HEK293 (cell line): ENCODE results near the gene PCSK6.

Experiments
- CTCF ChIA-PET: fragments of 350-600 bp; formaldehyde crosslinking; extraction: SDS; loops from one replicate; lab custom pipeline; 2021; ENCODE audit warnings: antibody characterized with exemption; lab: Yijun Ruan, JAX
- POLR2A ChIA-PET: fragments of 300-600 bp; formaldehyde crosslinking; extraction: SDS; loops from one replicate; lab custom pipeline; 2020; ENCODE audit warnings: antibody characterized with exemption, inconsistent platforms; lab: Yijun Ruan, JAX
- H3K27ac ChIP-seq: fragments of 200-500 bp; sonication (Bioruptor generic); 2 replicates; pipeline ENCODE4 v1.5.1; 2014; ENCODE audit warnings: low read depth, low read length, control low read depth, inconsistent platforms; ENCODE audit errors: extremely low read depth
- H3K36me3 ChIP-seq, 2 experiments: fragments of 200-500 bp in 1 of 2; sonication (Bioruptor generic) in 1 of 2; 1 replicate in 1 of 2; 2 replicates in 1 of 2; pipeline ENCODE4 v1.5.1; 2014 to 2017; ENCODE audit warnings: inconsistent platforms in 2 of 2, low read length in 2 of 2; ENCODE audit not compliant: control insufficient read depth in 2 of 2, insufficient read depth in 1 of 2
- H3K4me1 ChIP-seq: fragments of 200-500 bp; sonication (Bioruptor generic); 2 replicates; pipeline ENCODE4 v1.5.1; 2014; ENCODE audit warnings: mild to moderate bottlenecking, low read length, inconsistent platforms; ENCODE audit not compliant: control insufficient read depth, insufficient read depth
- H3K4me3 ChIP-seq: 2 replicates; pipeline ENCODE4 v1.5.1; 2011; ENCODE audit warnings: low read depth, mild to moderate bottlenecking, control low read depth, low read length, moderate library complexity
- H3K9me3 ChIP-seq: fragments of 200-500 bp; sonication (Bioruptor generic); 2 replicates; pipeline ENCODE4 v1.5.1; 2014; ENCODE audit warnings: low read depth, low read length, inconsistent platforms; ENCODE audit not compliant: control insufficient read depth, insufficient read depth
- SCRT2 ChIP-seq: fragments of 450-650 bp; formaldehyde crosslinking; IDR thresholded peaks from 2 replicates; pipeline ENCODE4 v1.5.1; 2016; ENCODE audit warnings: missing biosample characterization, missing genetic modification characterization
- TCF7L2 ChIP-seq: IDR thresholded peaks from 2 replicates; pipeline ENCODE4 v1.6.1; 2011; ENCODE audit warnings: low read depth, mild to moderate bottlenecking, inconsistent platforms, low read length, moderate library complexity, borderline replicate concordance
- YY2 ChIP-seq: fragments of 450-650 bp; formaldehyde crosslinking; IDR thresholded peaks from 2 replicates; pipeline ENCODE4 v1.5.1; 2016; ENCODE audit warnings: missing biosample characterization, missing genetic modification characterization
- ZNF10 ChIP-seq: fragments of 450-650 bp; formaldehyde crosslinking; IDR thresholded peaks from 2 replicates; pipeline ENCODE4 v1.5.1; 2017; ENCODE audit warnings: missing biosample characterization, missing genetic modification characterization
- ZNF19 ChIP-seq: fragments of 450-650 bp; formaldehyde crosslinking; IDR thresholded peaks from 2 replicates; pipeline ENCODE4; 2016; ENCODE audit warnings: missing biosample characterization, missing genetic modification characterization, low read depth
- ZNF513 ChIP-seq: fragments of 450-650 bp; IDR thresholded peaks from 2 replicates; pipeline ENCODE4 v1.5.1; 2018; ENCODE audit warnings: missing biosample characterization, missing genetic modification characterization
- ZNF549 ChIP-seq: fragments of 450-650 bp; IDR thresholded peaks from 2 replicates; pipeline ENCODE4 v1.5.1; 2018; ENCODE audit warnings: missing biosample characterization, missing genetic modification characterization, mild to moderate bottlenecking, inconsistent platforms, moderate library complexity
- ZNF560 ChIP-seq: fragments of 450-650 bp; formaldehyde crosslinking; IDR thresholded peaks from 2 replicates; pipeline ENCODE4 v1.5.1; 2017; ENCODE audit warnings: missing biosample characterization, missing genetic modification characterization, borderline replicate concordance
- ZNF610 ChIP-seq: fragments of 450-650 bp; formaldehyde crosslinking; IDR thresholded peaks from 2 replicates; pipeline ENCODE4 v1.5.1; 2016; ENCODE audit warnings: missing biosample characterization, missing genetic modification characterization, borderline replicate concordance
- ZNF623 ChIP-seq: fragments of 450-650 bp; formaldehyde crosslinking; IDR thresholded peaks from 2 replicates; pipeline ENCODE4 v1.5.1; 2016; ENCODE audit warnings: missing biosample characterization, missing genetic modification characterization
- ZNF624 ChIP-seq: fragments of 450-650 bp; formaldehyde crosslinking; IDR thresholded peaks from 2 replicates; pipeline ENCODE4 v1.5.1; 2017; ENCODE audit warnings: missing biosample characterization, missing genetic modification characterization
- ZNF664 ChIP-seq: fragments of 450-650 bp; formaldehyde crosslinking; IDR thresholded peaks from 2 replicates; pipeline ENCODE4 v1.5.1; 2016; ENCODE audit warnings: missing biosample characterization, missing genetic modification characterization
- ZNF670 ChIP-seq: fragments of 450-650 bp; formaldehyde crosslinking; IDR thresholded peaks from 2 replicates; pipeline ENCODE4 v1.5.1; 2016; ENCODE audit warnings: missing biosample characterization, missing genetic modification characterization, low read depth
- ZSCAN16 ChIP-seq: fragments of 450-650 bp; formaldehyde crosslinking; IDR thresholded peaks from 2 replicates; pipeline ENCODE4 v1.5.1; 2016; ENCODE audit warnings: missing biosample characterization, missing genetic modification characterization
- TF ChIP-seq, protein P1 (sequence below): fragments of 450-650 bp; formaldehyde crosslinking; IDR thresholded peaks from 2 replicates; pipeline ENCODE4 v1.5.1; 2016; ENCODE audit warnings: missing biosample characterization, missing genetic modification characterization
- TF ChIP-seq, protein P2 (sequence below): fragments of 450-650 bp; formaldehyde crosslinking; IDR thresholded peaks from 2 replicates; pipeline ENCODE4 v1.5.1; 2017; ENCODE audit warnings: missing biosample characterization, missing genetic modification characterization

Gene PCSK6

DNA sequence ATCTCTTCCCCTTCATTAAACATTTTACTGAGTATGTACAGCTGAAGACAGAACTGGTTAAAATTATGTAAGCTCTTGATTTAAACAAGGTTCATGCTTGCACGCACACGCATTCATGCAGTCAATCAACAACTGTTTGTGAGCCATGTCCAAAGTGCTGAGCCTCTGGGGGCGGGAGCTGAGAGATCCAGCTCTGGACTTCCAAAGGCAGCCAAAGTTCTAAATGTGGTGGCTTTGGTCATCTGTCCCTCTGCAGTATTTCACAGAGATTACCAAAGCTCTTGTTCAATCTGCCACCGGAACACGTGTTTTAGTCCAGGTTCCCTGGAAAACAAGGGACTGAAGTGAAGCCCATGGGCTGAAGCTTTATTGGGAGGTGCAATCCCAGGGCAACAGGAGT lies 142.1 kb downstream of the PCSK6 start (continued):
- no peak for TF ChIP-seq ZNF513 (tag by site-specific recombination)
- no peak for TF ChIP-seq ZNF549 (tag by site-specific recombination)

DNA sequence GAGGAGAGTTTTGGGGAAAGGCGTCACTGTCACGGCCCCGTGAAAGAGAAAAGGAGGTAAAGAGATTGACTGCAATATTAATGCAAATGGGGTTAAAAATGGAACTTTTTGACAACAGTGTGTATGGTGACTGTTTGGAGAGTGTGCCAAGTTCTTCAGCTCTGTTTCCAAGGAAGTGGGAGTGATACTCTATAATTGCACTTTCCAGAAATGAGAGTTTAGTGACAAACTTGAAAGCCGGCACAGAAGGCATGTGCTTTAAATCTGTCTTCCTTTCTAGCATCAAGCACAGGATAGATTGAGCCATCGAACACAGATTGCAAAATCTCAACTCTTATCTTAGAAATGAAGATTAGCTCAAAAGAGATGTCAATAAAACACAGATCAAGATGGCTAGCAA lies 142.6 kb downstream of the PCSK6 start:
- no peaks in the 10 kb centered on the region for H3K9me3 ChIP-seq
- TF ChIP-seq ZNF19 (tag by site-specific recombination): no peak
- TF ChIP-seq ZNF624: no peak
- no peak for TF ChIP-seq TCF7L2
- TF ChIP-seq ZNF670 (tag by site-specific recombination): no peak
- TF ChIP-seq ZNF10 (tag by site-specific recombination): no peak
- no peak for TF ChIP-seq YY2
- TF ChIP-seq, all 188 proteins: peak for 0
- CTCF ChIA-PET: no interaction called here

GRCh38 chr15:101342056-101342455 lies 147.5 kb downstream of the PCSK6 start:
- no peaks in the 10 kb centered on the region for H3K4me1 ChIP-seq
- no peak for TF ChIP-seq ZSCAN16 (tag by site-specific recombination)
- no peak for TF ChIP-seq ZNF560 (tag by site-specific recombination)
- ChIA-PET POLR2A (no interaction called here), CTCF (interaction anchor here (0.7 to 0.8 kb wide), 2 partner anchors 249 to 300 kb away, joined by 4 to 8 read pairs; no protein-coding TSS in a partner anchor)
- no peak overlapping the region for H3K27ac ChIP-seq
- no peaks in the 10 kb centered on the region for H3K9me3 ChIP-seq
- H3K4me3 ChIP-seq: no peak overlapping the region
- H3K36me3 ChIP-seq: peaks cover 3 to 6% of the 10 kb centered on the region in 2 experiments; a peak in 2 of 3 replicates

More for the DNA sequence above, 142.6 kb downstream of the PCSK6 start:
- no peak overlapping the region for H3K4me3 ChIP-seq
- H3K36me3 ChIP-seq: peaks cover 0 to 6% of the 10 kb centered on the region in 2 experiments; a peak in 1 of 3 replicates
- H3K27ac ChIP-seq: no peak overlapping the region
- H3K4me1 ChIP-seq: peaks cover 5% of the 10 kb centered on the region; the same call in 1 of the 2 replicates
- POLR2A ChIA-PET: no interaction called here

GRCh38 chr15:101338502-101339057 lies 150.9 kb downstream of the PCSK6 start:
- TF ChIP-seq SCRT2 (tag by site-specific recombination) (no peak), ZNF664 (tag by site-specific recombination) (no peak), ZNF623 (tag by site-specific recombination) (no peak), ZNF610 (tag by site-specific recombination) (no peak)
- TF ChIP-seq, protein P1, sequence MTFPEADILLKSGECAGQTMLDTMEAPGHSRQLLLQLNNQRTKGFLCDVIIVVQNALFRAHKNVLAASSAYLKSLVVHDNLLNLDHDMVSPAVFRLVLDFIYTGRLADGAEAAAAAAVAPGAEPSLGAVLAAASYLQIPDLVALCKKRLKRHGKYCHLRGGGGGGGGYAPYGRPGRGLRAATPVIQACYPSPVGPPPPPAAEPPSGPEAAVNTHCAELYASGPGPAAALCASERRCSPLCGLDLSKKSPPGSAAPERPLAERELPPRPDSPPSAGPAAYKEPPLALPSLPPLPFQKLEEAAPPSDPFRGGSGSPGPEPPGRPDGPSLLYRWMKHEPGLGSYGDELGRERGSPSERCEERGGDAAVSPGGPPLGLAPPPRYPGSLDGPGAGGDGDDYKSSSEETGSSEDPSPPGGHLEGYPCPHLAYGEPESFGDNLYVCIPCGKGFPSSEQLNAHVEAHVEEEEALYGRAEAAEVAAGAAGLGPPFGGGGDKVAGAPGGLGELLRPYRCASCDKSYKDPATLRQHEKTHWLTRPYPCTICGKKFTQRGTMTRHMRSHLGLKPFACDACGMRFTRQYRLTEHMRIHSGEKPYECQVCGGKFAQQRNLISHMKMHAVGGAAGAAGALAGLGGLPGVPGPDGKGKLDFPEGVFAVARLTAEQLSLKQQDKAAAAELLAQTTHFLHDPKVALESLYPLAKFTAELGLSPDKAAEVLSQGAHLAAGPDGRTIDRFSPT (tag by site-specific recombination): no peak
- TF ChIP-seq, protein P2, sequence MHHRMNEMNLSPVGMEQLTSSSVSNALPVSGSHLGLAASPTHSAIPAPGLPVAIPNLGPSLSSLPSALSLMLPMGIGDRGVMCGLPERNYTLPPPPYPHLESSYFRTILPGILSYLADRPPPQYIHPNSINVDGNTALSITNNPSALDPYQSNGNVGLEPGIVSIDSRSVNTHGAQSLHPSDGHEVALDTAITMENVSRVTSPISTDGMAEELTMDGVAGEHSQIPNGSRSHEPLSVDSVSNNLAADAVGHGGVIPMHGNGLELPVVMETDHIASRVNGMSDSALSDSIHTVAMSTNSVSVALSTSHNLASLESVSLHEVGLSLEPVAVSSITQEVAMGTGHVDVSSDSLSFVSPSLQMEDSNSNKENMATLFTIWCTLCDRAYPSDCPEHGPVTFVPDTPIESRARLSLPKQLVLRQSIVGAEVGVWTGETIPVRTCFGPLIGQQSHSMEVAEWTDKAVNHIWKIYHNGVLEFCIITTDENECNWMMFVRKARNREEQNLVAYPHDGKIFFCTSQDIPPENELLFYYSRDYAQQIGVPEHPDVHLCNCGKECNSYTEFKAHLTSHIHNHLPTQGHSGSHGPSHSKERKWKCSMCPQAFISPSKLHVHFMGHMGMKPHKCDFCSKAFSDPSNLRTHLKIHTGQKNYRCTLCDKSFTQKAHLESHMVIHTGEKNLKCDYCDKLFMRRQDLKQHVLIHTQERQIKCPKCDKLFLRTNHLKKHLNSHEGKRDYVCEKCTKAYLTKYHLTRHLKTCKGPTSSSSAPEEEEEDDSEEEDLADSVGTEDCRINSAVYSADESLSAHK: no peak
- Histone ChIP-seq H3K27ac (no peak overlapping the region), H3K4me3 (no peak overlapping the region), H3K9me3 (no peaks in the 10 kb centered on the region), H3K4me1 (no peaks in the 10 kb centered on the region), H3K36me3 (peaks cover 0 to 6% of the 10 kb centered on the region in 2 experiments; a peak in 2 of 3 replicates)
- CTCF ChIA-PET: interaction anchor here (0.7 kb wide), 1 partner anchor 303 kb away, joined by 6 read pairs; no protein-coding TSS in a partner anchor
- POLR2A ChIA-PET: no interaction called here
